Measurements from ENCODE around the gene LAIR1. TPM values are rescaled to one million over a fixed set of nuclear protein-coding genes. Genes with fewer than 3 reads are reported as not detected.
"Not testable (repeated sequence)": the region's sequence is repeated elsewhere in the genome, so short reads cannot be mapped to it uniquely, and the experiment has no call there.

Gene LAIR1
- total RNA-seq, 2 donors from 2014 or later, result 21.5 to 22.2 TPM

DNA sequence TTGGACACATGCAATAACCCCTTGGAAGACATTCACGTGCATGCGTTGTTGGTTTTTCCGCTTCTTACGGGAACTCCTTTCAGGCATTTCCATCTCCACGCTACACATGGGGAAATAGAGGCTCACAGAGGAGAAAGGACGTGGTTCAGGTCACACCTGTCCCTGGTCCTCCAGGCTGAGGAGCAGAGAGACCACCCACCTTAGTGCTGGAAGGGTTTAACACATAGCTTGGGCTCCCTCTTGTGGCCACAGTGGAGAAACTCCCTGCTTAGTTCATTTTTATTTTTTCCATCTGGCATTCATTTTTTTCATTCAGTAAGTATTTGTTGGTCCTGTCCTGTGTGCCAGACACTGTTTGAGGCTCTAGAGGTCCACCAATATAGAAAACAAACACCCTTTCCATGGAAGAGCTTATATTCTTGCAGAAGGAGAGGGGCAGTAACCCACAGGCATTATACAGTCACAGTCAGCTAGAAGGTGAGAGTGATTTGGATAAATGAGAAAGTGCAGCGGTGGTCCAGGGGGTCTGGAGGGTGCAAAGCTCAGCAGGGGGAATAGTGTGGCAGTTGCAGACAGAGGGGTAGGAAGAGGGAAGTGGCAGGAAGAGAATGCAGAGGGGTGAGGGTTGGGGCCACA, 26.3 kb upstream of the LAIR1 start:
- peak; percentile 43 to 56 (median 46) for DNase-seq
- peak overlapping the region; percentile 64 for H3K4me3 Mint-ChIP-seq
- H3K9me3 ChIP-seq (ENCODE audit: control insufficient read depth, low read length, poor library complexity, severe bottlenecking), result no peaks in the 10 kb centered on the region
- ATAC-seq, result no peak
- H3K27me3 Mint-ChIP-seq, result peaks cover 14% of the 10 kb centered on the region
- peak overlapping the region; percentile 96 for H3K27ac Mint-ChIP-seq
- H3K36me3 Mint-ChIP-seq (ENCODE audit: low read depth), result peaks cover 2% of the 10 kb centered on the region
- peaks cover 31% of the 10 kb centered on the region for H3K4me1 Mint-ChIP-seq

DNA sequence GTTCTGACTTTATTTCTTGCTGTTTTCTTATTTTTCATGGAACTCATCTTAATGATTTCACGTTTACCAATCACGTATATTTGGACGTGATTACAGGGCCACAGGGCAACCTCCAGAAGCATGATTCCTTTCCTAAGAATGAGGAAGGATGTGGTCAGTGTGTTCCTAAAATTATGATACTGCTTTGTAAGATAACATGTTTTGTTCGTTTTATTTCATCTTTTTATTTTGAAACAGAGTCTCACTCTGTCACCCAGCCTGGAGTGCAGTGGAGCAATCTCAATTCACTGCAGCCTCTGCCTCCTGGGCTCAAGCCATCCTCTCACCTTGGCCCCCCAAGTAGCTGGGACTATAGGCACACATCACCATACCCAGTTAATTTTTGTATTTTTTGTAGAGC, 24.8 kb upstream of the LAIR1 start:
- ATAC-seq (no peak), DNase-seq (no peak)
- H3K27ac Mint-ChIP-seq, result peak overlapping the region; percentile 96
- H3K4me3 Mint-ChIP-seq, result peak overlapping the region; percentile 65
- H3K27me3 Mint-ChIP-seq, result peaks cover 11% of the 10 kb centered on the region
- no peaks in the 10 kb centered on the region for H3K9me3 ChIP-seq (ENCODE audit: control insufficient read depth, low read length, poor library complexity, severe bottlenecking)
- peaks cover 2% of the 10 kb centered on the region for H3K36me3 Mint-ChIP-seq (ENCODE audit: low read depth)
- peaks cover 39% of the 10 kb centered on the region for H3K4me1 Mint-ChIP-seq

DNA sequence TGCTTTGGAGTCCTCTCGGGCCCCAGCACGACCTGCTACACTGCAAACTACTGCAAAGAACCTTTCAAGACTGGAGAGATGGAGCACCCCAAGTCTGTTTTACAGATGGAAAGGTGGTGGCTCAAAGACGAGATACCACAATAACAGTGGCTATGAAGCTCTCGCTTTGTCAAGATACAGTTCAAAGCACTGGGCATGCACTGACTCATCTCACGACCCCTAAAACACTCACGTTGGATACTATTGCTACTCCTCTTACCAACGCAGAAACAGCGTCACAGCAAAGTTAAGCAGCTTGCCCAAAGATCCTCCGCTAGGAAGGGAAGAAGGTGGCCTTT, 24.0 kb upstream of the LAIR1 start:
- peaks cover 2% of the 10 kb centered on the region for H3K36me3 Mint-ChIP-seq (ENCODE audit: low read depth)
- ATAC-seq, result no peak
- H3K4me1 Mint-ChIP-seq, result peaks cover 36% of the 10 kb centered on the region
- DNase-seq, result no peak
- H3K27ac Mint-ChIP-seq, result peak overlapping the region; percentile 96
- peak overlapping the region; percentile 100 for H3K4me3 Mint-ChIP-seq
- no peaks in the 10 kb centered on the region for H3K9me3 ChIP-seq (ENCODE audit: control insufficient read depth, low read length, poor library complexity, severe bottlenecking)
- H3K27me3 Mint-ChIP-seq, result peaks cover 5% of the 10 kb centered on the region

GRCh38 chr19:54387991-54388801, 23.5 kb upstream of the LAIR1 start:
- peak overlapping the region; percentile 96 for H3K27ac Mint-ChIP-seq
- ATAC-seq (peak; percentile 82), DNase-seq (peak in 2 of 3 donors; percentile 20)
- H3K4me1 Mint-ChIP-seq, result peaks cover 39% of the 10 kb centered on the region
- H3K36me3 Mint-ChIP-seq (ENCODE audit: low read depth), result peaks cover 2% of the 10 kb centered on the region
- H3K27me3 Mint-ChIP-seq, result peaks cover 3% of the 10 kb centered on the region
- H3K9me3 ChIP-seq (ENCODE audit: control insufficient read depth, low read length, poor library complexity, severe bottlenecking), result no peaks in the 10 kb centered on the region
- H3K4me3 Mint-ChIP-seq, result peak overlapping the region; percentile 100

DNA sequence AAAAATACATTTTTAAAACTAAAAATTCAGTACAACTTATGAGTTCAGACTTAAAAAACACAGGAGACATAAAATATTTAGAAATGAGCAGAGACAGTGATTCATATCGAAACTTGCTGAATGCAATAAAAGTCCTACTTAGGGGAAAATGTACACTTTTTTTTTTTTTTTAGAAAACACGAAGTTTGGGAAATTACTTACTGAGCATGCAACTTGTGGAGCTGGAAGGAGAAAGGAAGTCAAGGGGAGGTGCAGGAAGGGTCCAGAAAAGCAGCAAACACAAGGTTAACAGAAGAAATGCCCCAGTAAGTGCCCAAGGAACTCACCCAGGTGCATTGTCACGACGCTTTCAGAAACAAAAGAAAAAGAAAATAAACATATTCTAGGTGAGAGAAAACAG, 18.6 kb upstream of the LAIR1 start:
- Mint-ChIP-seq H3K27me3 (no peaks in the 10 kb centered on the region), H3K4me1 (peaks cover 33% of the 10 kb centered on the region), H3K4me3 (peak overlapping the region; percentile 31), H3K27ac (no peak overlapping the region), H3K36me3 (ENCODE audit: low read depth) (no peaks in the 10 kb centered on the region)
- H3K9me3 ChIP-seq (ENCODE audit: control insufficient read depth, low read length, poor library complexity, severe bottlenecking), result peaks cover 1% of the 10 kb centered on the region
- DNase-seq (no peak), ATAC-seq (no peak)

GRCh38 chr19:54382041-54382440, 17.3 kb upstream of the LAIR1 start:
- ATAC-seq; H3K36me3 Mint-ChIP-seq (ENCODE audit: low read depth); H3K27me3 Mint-ChIP-seq; H3K27ac Mint-ChIP-seq; H3K4me3 Mint-ChIP-seq; DNase-seq; H3K9me3 ChIP-seq (ENCODE audit: control insufficient read depth, low read length, poor library complexity, severe bottlenecking): not testable (repeated sequence)
- peaks cover 28% of the 10 kb centered on the region for H3K4me1 Mint-ChIP-seq

- H3K9me3 ChIP-seq (ENCODE audit: control insufficient read depth, low read length, poor library complexity, severe bottlenecking), result peaks cover 2% of the 10 kb centered on the region
- Mint-ChIP-seq H3K27me3 (no peaks in the 10 kb centered on the region), H3K4me3 (no peak overlapping the region), H3K36me3 (ENCODE audit: low read depth) (no peaks in the 10 kb centered on the region), H3K27ac (no peak overlapping the region), H3K4me1 (peaks cover 36% of the 10 kb centered on the region)
- ATAC-seq, result no peak
- DNase-seq, result no peak
These were observed 16.2 kb upstream of the LAIR1 start for GRCh38 chr19:54380897-54381296.

- Mint-ChIP-seq H3K27ac (no peak overlapping the region), H3K4me1 (peaks cover 39% of the 10 kb centered on the region), H3K4me3 (no peak overlapping the region), H3K36me3 (ENCODE audit: low read depth) (no peaks in the 10 kb centered on the region), H3K27me3 (no peaks in the 10 kb centered on the region)
- H3K9me3 ChIP-seq (ENCODE audit: control insufficient read depth, low read length, poor library complexity, severe bottlenecking), result peaks cover 2% of the 10 kb centered on the region
- no peak for DNase-seq
- ATAC-seq, result no peak
These were observed 14.5 kb upstream of the LAIR1 start for GRCh38 chr19:54379187-54379678.

- H3K27ac Mint-ChIP-seq, result peak overlapping the region; percentile 21
- no peaks in the 10 kb centered on the region for H3K27me3 Mint-ChIP-seq
- peaks cover 48% of the 10 kb centered on the region for H3K4me1 Mint-ChIP-seq
- DNase-seq, result no peak
- H3K36me3 Mint-ChIP-seq (ENCODE audit: low read depth), result no peaks in the 10 kb centered on the region
- H3K9me3 ChIP-seq (ENCODE audit: control insufficient read depth, low read length, poor library complexity, severe bottlenecking), result peaks cover 2% of the 10 kb centered on the region
- H3K4me3 Mint-ChIP-seq, result no peak overlapping the region
- no peak for ATAC-seq
These were observed 12.0 kb upstream of the LAIR1 start for GRCh38 chr19:54376610-54377285.

DNA sequence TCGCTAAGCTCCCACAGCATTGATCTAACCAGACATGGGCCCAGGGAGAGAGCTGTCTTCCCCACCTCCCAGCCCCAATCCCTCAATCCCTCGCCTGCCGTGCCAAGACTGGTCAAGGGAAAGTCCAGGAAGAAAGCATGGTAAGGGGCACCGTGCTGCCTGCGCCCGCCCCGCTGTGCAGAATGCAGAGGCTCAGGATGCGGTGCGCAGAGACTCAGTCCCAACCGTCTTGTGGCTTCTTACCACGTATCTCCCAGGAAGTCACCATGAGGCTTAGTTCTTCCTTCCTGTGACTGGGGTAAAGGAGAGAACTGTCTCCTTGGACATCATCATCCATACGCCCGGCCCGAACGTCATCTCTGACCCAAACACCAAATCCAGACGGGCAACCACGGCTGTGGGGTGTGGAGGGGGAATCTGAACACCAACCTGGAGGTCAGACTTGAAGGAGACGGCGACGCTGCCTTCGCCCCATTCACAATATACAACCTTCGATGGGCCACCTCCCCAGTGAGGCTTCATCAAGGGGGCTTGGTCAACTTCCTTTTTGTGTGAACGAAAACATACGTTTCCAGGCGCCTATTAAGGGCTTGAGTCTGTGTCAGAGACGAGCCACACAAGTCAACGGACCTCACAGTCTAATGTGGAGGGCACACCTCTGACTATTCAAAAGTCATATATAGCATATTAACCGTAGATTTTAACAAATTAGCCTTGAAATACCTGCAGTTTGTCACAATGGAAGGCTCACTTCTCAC, 10.6 kb upstream of the LAIR1 start:
- not testable (repeated sequence) for ATAC-seq; H3K27me3 Mint-ChIP-seq; DNase-seq; H3K9me3 ChIP-seq (ENCODE audit: control insufficient read depth, low read length, poor library complexity, severe bottlenecking); H3K36me3 Mint-ChIP-seq (ENCODE audit: low read depth)
- peak overlapping the region; percentile 80 for H3K27ac Mint-ChIP-seq
- H3K4me1 Mint-ChIP-seq, result peaks cover 55% of the 10 kb centered on the region
- peak overlapping the region; percentile 77 for H3K4me3 Mint-ChIP-seq

DNA sequence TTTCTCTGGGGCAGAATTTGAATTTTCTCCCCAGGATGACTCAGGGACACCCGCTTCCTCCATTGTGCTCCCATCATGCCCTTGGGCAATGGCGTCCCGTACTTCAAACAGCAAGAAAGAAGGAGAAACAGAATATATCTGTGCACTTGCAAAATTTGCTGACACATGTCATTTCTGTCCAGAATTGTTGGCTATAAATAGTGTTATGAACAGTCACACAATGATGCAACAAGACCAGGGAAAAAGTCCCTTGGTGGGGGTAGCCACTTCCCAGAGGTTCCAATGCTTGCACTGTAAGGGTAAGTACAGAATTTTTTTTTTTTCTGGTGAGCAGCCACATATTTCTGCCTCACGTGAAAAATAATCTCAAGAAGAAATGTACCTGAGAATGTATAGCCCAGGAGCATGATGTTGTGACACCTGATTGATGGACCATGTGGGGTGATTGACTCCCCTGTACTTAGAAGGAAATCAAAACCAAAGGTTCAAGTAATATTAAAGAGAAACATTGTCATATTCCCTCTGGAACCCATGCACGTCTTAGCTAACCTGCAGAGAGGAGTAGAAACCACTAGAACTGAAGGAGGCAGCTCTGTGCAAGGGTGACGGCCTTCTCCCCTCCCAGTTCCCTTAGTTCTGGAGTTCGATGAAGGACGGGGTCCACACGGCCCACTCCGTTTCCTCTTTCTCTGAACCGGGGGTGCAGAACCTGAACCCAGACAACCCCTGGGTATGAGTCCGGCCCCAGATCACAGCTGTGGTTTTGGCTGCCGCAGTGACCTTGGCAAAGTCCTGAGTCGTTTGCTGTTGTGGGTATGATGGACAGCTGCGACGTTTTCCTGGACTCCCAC, 9.3 kb upstream of the LAIR1 start:
- no peak for ATAC-seq
- H3K27ac Mint-ChIP-seq, result no peak overlapping the region
- no peaks in the 10 kb centered on the region for H3K36me3 Mint-ChIP-seq (ENCODE audit: low read depth)
- peaks cover 2% of the 10 kb centered on the region for H3K9me3 ChIP-seq (ENCODE audit: control insufficient read depth, low read length, poor library complexity, severe bottlenecking)
- peak overlapping the region; percentile 61 for H3K4me3 Mint-ChIP-seq
- H3K27me3 Mint-ChIP-seq, result no peaks in the 10 kb centered on the region
- no peak for DNase-seq
- H3K4me1 Mint-ChIP-seq, result peaks cover 54% of the 10 kb centered on the region

GRCh38 chr19:54371453-54371852, 6.7 kb upstream of the LAIR1 start:
- not testable (repeated sequence) for H3K27me3 Mint-ChIP-seq; H3K36me3 Mint-ChIP-seq (ENCODE audit: low read depth); H3K9me3 ChIP-seq (ENCODE audit: control insufficient read depth, low read length, poor library complexity, severe bottlenecking); ATAC-seq; DNase-seq
- peak overlapping the region; percentile 72 for H3K4me3 Mint-ChIP-seq
- H3K4me1 Mint-ChIP-seq, result peaks cover 44% of the 10 kb centered on the region
- H3K27ac Mint-ChIP-seq, result peak overlapping the region; percentile 56

All from T-helper 17 cell (primary cell).